Suprapubic skin (tissue), 4 donors: ENCODE data around the gene MAP7D2. TPM values are rescaled to one million over a fixed set of nuclear protein-coding genes. Genes with fewer than 3 reads are reported as not detected.
A peak's percentile ranks its signal among the peaks of the same experiment; 100 is the strongest.

Source experiments
- DNase-seq, 2 donors: peaks; one replicate each; pipeline ENCODE4 v3.0.0-alpha.2; 2019; ENCODE audit warnings: low spot score in 2 of 2
- H3K27ac ChIP-seq: fragments of 200-600 bp; sonication (generic); one replicate; pipeline ENCODE4 v1.5.1; 2019
- H3K27me3 ChIP-seq: fragments of 200-600 bp; sonication (generic); one replicate; pipeline ENCODE4 v1.5.1; 2019
- H3K36me3 ChIP-seq: fragments of 200-600 bp; sonication (generic); one replicate; pipeline ENCODE4 v1.5.1; 2019
- H3K4me1 ChIP-seq: fragments of 200-600 bp; sonication (generic); one replicate; pipeline ENCODE4 v1.5.1; 2019
- H3K4me3 ChIP-seq: fragments of 200-600 bp; sonication (generic); one replicate; pipeline ENCODE4 v1.5.1; 2019; ENCODE audit warnings: mild to moderate bottlenecking
- H3K9me3 ChIP-seq: fragments of 200-600 bp; sonication (generic); one replicate; pipeline ENCODE4 v1.5.1; 2019
- EP300 ChIP-seq: sonication (generic); formaldehyde crosslinking; IDR thresholded peaks from one replicate; pipeline ENCODE4 v1.6.1; 2017; ENCODE audit warnings: antibody characterized with exemption
- POLR2A ChIP-seq, 2 donors: fragments of 450-650 bp; IDR thresholded peaks; one replicate each; pipeline ENCODE4 v1.6.1; 2017; ENCODE audit warnings: antibody characterized with exemption in 2 of 2, mild to moderate bottlenecking in 2 of 2, moderate library complexity in 2 of 2
- POLR2AphosphoS5 ChIP-seq, 3 donors: sonication (generic); formaldehyde crosslinking; IDR thresholded peaks; one replicate each; pipeline ENCODE4 v1.6.1; 2017; ENCODE audit warnings: antibody characterized with exemption in 3 of 3
- WGBS: methylation state at CpG from one replicate; pipeline ENCODE4 v1.1.5; 2018; 5-methylcytosine and 5-hydroxymethylcytosine counted together
- total RNA-seq, 4 donors: library from RNA; depleted of rRNA; stranded (reverse); fragments of >200 nt; gene quantifications; one replicate each; pipeline ENCODE4 v1.1.0, GENCODE V29; 2016
- TF ChIP-seq, protein P1 (sequence below), 2 donors: fragments of 200-600 bp in 1 of 2; fragments of 450-650 bp in 1 of 2; sonication (generic) in 1 of 2; IDR thresholded peaks; one replicate each; pipeline ENCODE4 v1.5.1; 2016 to 2019; ENCODE audit warnings: antibody characterized with exemption in 2 of 2, mild to moderate bottlenecking in 1 of 2, moderate library complexity in 1 of 2

MAP7D2 gene
- total RNA-seq, 4 donors from 2014 or later = 0.78 to 6.3 (median 1.4) TPM; not detected in 1

DNA sequence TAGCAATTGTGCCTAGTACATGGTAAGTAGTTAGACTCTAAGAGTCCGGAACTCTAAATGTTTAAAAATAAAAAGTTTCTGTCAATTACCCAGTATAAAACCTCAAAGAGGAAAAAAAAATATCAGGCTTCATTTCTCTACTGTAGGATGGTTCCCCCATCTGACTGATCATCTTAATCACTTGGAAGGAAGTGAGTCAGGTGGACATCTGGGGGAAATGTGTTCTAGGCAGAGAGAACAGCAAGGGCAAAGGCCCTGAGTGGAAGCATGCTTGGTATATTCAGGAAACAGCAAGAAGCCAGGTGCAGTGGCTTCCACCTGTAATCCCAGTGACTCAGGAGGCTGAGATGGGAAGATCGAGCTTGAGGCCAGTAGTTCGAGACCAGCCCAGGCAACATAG, 27.8 kb upstream of the MAP7D2 start:
- no peak for DNase-seq
- no peaks in the 10 kb centered on the region for H3K36me3 ChIP-seq
- 76% methylated on average over 3 of the region's 3 CpGs for WGBS
- no peak overlapping the region for H3K27ac ChIP-seq
- no peak overlapping the region for H3K4me3 ChIP-seq
- H3K4me1 ChIP-seq = peaks cover 5% of the 10 kb centered on the region
- TF ChIP-seq EP300 (no peak), POLR2A (IDR thresholded peaks at IDR 0.05) (no peak), POLR2AphosphoS5 (IDR thresholded peaks at IDR 0.05) (no peak)
- TF ChIP-seq, protein P1, sequence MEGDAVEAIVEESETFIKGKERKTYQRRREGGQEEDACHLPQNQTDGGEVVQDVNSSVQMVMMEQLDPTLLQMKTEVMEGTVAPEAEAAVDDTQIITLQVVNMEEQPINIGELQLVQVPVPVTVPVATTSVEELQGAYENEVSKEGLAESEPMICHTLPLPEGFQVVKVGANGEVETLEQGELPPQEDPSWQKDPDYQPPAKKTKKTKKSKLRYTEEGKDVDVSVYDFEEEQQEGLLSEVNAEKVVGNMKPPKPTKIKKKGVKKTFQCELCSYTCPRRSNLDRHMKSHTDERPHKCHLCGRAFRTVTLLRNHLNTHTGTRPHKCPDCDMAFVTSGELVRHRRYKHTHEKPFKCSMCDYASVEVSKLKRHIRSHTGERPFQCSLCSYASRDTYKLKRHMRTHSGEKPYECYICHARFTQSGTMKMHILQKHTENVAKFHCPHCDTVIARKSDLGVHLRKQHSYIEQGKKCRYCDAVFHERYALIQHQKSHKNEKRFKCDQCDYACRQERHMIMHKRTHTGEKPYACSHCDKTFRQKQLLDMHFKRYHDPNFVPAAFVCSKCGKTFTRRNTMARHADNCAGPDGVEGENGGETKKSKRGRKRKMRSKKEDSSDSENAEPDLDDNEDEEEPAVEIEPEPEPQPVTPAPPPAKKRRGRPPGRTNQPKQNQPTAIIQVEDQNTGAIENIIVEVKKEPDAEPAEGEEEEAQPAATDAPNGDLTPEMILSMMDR (IDR thresholded peaks at IDR 0.05) = no peak
- H3K9me3 ChIP-seq = no peaks in the 10 kb centered on the region
- no peaks in the 10 kb centered on the region for H3K27me3 ChIP-seq

- Histone ChIP-seq H3K27ac (no peak overlapping the region), H3K4me3 (no peak overlapping the region), H3K27me3 (no peaks in the 10 kb centered on the region), H3K4me1 (peaks cover 12% of the 10 kb centered on the region), H3K9me3 (no peaks in the 10 kb centered on the region), H3K36me3 (no peaks in the 10 kb centered on the region)
- TF ChIP-seq EP300 (no peak), POLR2AphosphoS5 (IDR thresholded peaks at IDR 0.05) (no peak), POLR2A (IDR thresholded peaks at IDR 0.05) (no peak)
- TF ChIP-seq, protein P1 (IDR thresholded peaks at IDR 0.05) = no peak
- DNase-seq = no peak
- 67% methylated on average over 2 of the region's 2 CpGs for WGBS
Measured at GRCh38 chrX:20143561-20143960, 26.9 kb upstream of the MAP7D2 start.

GRCh38 chrX:20143111-20143510, 26.4 kb upstream of the MAP7D2 start:
- TF ChIP-seq POLR2A (IDR thresholded peaks at IDR 0.05) = no peak
- Histone ChIP-seq H3K4me3 (no peak overlapping the region), H3K36me3 (no peaks in the 10 kb centered on the region), H3K9me3 (no peaks in the 10 kb centered on the region), H3K27me3 (no peaks in the 10 kb centered on the region), H3K4me1 (peaks cover 12% of the 10 kb centered on the region), H3K27ac (no peak overlapping the region)
- no peak for DNase-seq
- WGBS = 69% methylated on average over 6 of the region's 6 CpGs

- WGBS = 8% methylated on average over 21 of the region's 82 CpGs
- TF ChIP-seq POLR2A (IDR thresholded peaks at IDR 0.05) = peak in 1 of 2 donors; percentile 94
- TF ChIP-seq POLR2AphosphoS5 (IDR thresholded peaks at IDR 0.05) = peak; percentile 55 to 82 (median 57)
- TF ChIP-seq EP300 = no peak
- TF ChIP-seq, protein P1 (IDR thresholded peaks at IDR 0.05) = no peak
- peak within 1 kb of the TSS; percentile 73 for H3K4me3 ChIP-seq
- H3K36me3 ChIP-seq = peaks cover 4% of the 10 kb centered on the region
- no peaks in the 10 kb centered on the region for H3K9me3 ChIP-seq
- no peaks in the 10 kb centered on the region for H3K27me3 ChIP-seq
- peak; percentile 97 to 100 for DNase-seq
- H3K27ac ChIP-seq = peak within 1 kb of the TSS; percentile 92
- H3K4me1 ChIP-seq = peaks cover 12% of the 10 kb centered on the region
Measured at GRCh38 chrX:20141281-20142220, 24.8 kb upstream of the MAP7D2 start, which contains the start of gene EIF1AX. TSS of gene EIF1AX (minus strand) at chrX:20141838. CDS start at chrX:20141640, 198 bp downstream.

DNA sequence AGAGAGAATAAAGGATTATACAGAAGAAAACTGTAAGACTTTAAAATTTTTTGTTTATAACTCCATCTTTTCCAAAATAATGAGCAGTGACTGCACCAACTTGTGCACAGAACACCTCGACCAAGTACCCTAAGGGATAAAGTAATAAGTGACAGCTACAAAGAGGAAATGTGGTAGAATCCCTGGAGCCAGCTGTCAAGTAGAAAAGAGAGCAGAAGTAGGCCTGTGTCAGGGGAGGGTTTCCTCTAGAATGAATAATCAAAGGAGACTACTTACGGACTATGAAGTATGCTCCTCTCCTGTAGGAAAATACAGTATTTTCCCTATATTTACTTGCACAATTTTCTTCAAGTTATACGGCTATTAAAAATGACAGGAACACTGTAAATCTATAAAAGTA, 23.7 kb upstream of the MAP7D2 start:
- Histone ChIP-seq H3K27me3 (no peaks in the 10 kb centered on the region), H3K9me3 (no peaks in the 10 kb centered on the region), H3K4me3 (peak overlapping the region; percentile 73), H3K36me3 (peaks cover 4% of the 10 kb centered on the region), H3K27ac (peak overlapping the region; percentile 41), H3K4me1 (peaks cover 12% of the 10 kb centered on the region)
- DNase-seq = no peak
- TF ChIP-seq, protein P1 (IDR thresholded peaks at IDR 0.05) = no peak
- TF ChIP-seq POLR2AphosphoS5 (IDR thresholded peaks at IDR 0.05) (no peak), POLR2A (IDR thresholded peaks at IDR 0.05) (no peak), EP300 (no peak)
- 19% methylated on average over 3 of the region's 3 CpGs for WGBS
